Osteocyte (in vitro differentiated cells): ENCODE measurements around the gene NRXN3. TPM values are rescaled to one million over a fixed set of nuclear protein-coding genes. Genes with fewer than 3 reads are reported as not detected.

ENCODE experiments used
- DNase-seq: peaks from one replicate; pipeline ENCODE4 v3.0.0; 2021; ENCODE audit warnings: mixed read lengths; ENCODE audit not compliant: unreplicated experiment; ENCODE audit errors: extremely low spot score
- H3K27ac Mint-ChIP-seq: one replicate; pipeline ENCODE4 v1.8.0; 2021; ENCODE audit warnings: mild to moderate bottlenecking, mixed read lengths; ENCODE audit not compliant: unreplicated experiment
- H3K27me3 Mint-ChIP-seq: one replicate; pipeline ENCODE4 v1.8.0; 2021; ENCODE audit warnings: mixed read lengths; ENCODE audit not compliant: unreplicated experiment
- H3K36me3 Mint-ChIP-seq: one replicate; pipeline ENCODE4 v1.8.0; 2021; ENCODE audit warnings: mixed read lengths; ENCODE audit not compliant: unreplicated experiment
- H3K4me1 Mint-ChIP-seq: one replicate; pipeline ENCODE4 v1.8.0; 2021; ENCODE audit warnings: mixed read lengths; ENCODE audit not compliant: unreplicated experiment
- H3K4me3 Mint-ChIP-seq: one replicate; pipeline ENCODE4 v1.8.0; 2021; ENCODE audit warnings: mild to moderate bottlenecking, moderate library complexity, mixed read lengths; ENCODE audit not compliant: unreplicated experiment
- H3K9me3 Mint-ChIP-seq: one replicate; pipeline ENCODE4 v1.8.0; 2021; ENCODE audit warnings: mixed read lengths; ENCODE audit not compliant: unreplicated experiment
- CTCF ChIP-seq: fragments of 200-600 bp; sonication (generic); IDR thresholded peaks from 2 replicates; pipeline ENCODE4 v1.5.0; 2021; ENCODE audit warnings: antibody characterized with exemption, mild to moderate bottlenecking, moderate library complexity
- total RNA-seq: library from RNA; stranded (reverse); gene quantifications from 2 replicates; pipeline ENCODE4 v1.2.1, GENCODE V29; 2021

The NRXN3 gene
- total RNA-seq, 1 donor from 2014 or later: 26.5 TPM

GRCh38 chr14:79419571-79420327 is 1249.6 kb downstream of the NRXN3 start:
- no peak for DNase-seq
- H3K4me3 Mint-ChIP-seq: no peak overlapping the region
- peaks cover 2% of the 10 kb centered on the region for H3K36me3 Mint-ChIP-seq
- H3K27ac Mint-ChIP-seq: no peak overlapping the region
- H3K4me1 Mint-ChIP-seq: peaks cover 4% of the 10 kb centered on the region
- no peaks in the 10 kb centered on the region for H3K27me3 Mint-ChIP-seq
- H3K9me3 Mint-ChIP-seq: peaks cover 5% of the 10 kb centered on the region
- no peak for TF ChIP-seq CTCF

- Mint-ChIP-seq H3K36me3 (peaks cover 2% of the 10 kb centered on the region), H3K27ac (no peak overlapping the region), H3K27me3 (no peaks in the 10 kb centered on the region), H3K9me3 (peaks cover 5% of the 10 kb centered on the region), H3K4me1 (peaks cover 7% of the 10 kb centered on the region), H3K4me3 (no peak overlapping the region)
- no peak for TF ChIP-seq CTCF
- no peak for DNase-seq
These were observed 1250.6 kb downstream of the NRXN3 start for GRCh38 chr14:79420725-79421124.

GRCh38 chr14:79421811-79422210 is 1251.6 kb downstream of the NRXN3 start:
- H3K4me3 Mint-ChIP-seq: no peak overlapping the region
- no peak for TF ChIP-seq CTCF
- no peak overlapping the region for H3K27ac Mint-ChIP-seq
- H3K4me1 Mint-ChIP-seq: peaks cover 7% of the 10 kb centered on the region
- H3K36me3 Mint-ChIP-seq: peaks cover 2% of the 10 kb centered on the region
- DNase-seq: no peak
- H3K9me3 Mint-ChIP-seq: peaks cover 1% of the 10 kb centered on the region
- no peaks in the 10 kb centered on the region for H3K27me3 Mint-ChIP-seq

- Mint-ChIP-seq H3K27ac (no peak overlapping the region), H3K9me3 (no peaks in the 10 kb centered on the region), H3K4me1 (peaks cover 7% of the 10 kb centered on the region), H3K4me3 (no peak overlapping the region), H3K27me3 (no peaks in the 10 kb centered on the region), H3K36me3 (no peaks in the 10 kb centered on the region)
- no peak for TF ChIP-seq CTCF
- DNase-seq: no peak
These were observed 1254.3 kb downstream of the NRXN3 start for GRCh38 chr14:79424462-79424861.

GRCh38 chr14:79426103-79426755 is 1256.1 kb downstream of the NRXN3 start:
- Mint-ChIP-seq H3K27ac (no peak overlapping the region), H3K36me3 (no peaks in the 10 kb centered on the region), H3K4me1 (peaks cover 7% of the 10 kb centered on the region), H3K27me3 (no peaks in the 10 kb centered on the region), H3K4me3 (no peak overlapping the region), H3K9me3 (no peaks in the 10 kb centered on the region)
- no peak for DNase-seq
- TF ChIP-seq CTCF: no peak
